ENCODE results near the gene PRUNE2.

Gene PRUNE2

GRCh38 chr9:76649894-76650293 is 256.0 kb downstream of the PRUNE2 start:
- DNase-seq = no peak

GRCh38 chr9:76646249-76646648 is 259.7 kb downstream of the PRUNE2 start:
- DNase-seq = no peak

- DNase-seq = no peak
Observed at GRCh38 chr9:76644647-76645250, 261.2 kb downstream of the PRUNE2 start.

GRCh38 chr9:76644171-76644570 is 261.7 kb downstream of the PRUNE2 start:
- DNase-seq = no peak

GRCh38 chr9:76643399-76644117 is 262.4 kb downstream of the PRUNE2 start:
- no peak for DNase-seq

- DNase-seq = no peak
Observed at GRCh38 chr9:76642701-76643209, 263.2 kb downstream of the PRUNE2 start.

- no peak for DNase-seq
Observed at GRCh38 chr9:76642074-76642473, 263.8 kb downstream of the PRUNE2 start.

GRCh38 chr9:76638001-76638400 is 267.9 kb downstream of the PRUNE2 start:
- DNase-seq = no peak

- no peak for DNase-seq
Observed at GRCh38 chr9:76637416-76637815, 268.5 kb downstream of the PRUNE2 start.

- DNase-seq = no peak
Observed at GRCh38 chr9:76634356-76635054, 271.4 kb downstream of the PRUNE2 start.

- DNase-seq = no peak
Observed at GRCh38 chr9:76630916-76631315, 275.0 kb downstream of the PRUNE2 start.

- peak; percentile 14 for DNase-seq
Observed at GRCh38 chr9:76629205-76629990, 276.5 kb downstream of the PRUNE2 start.

- DNase-seq = no peak
Observed at GRCh38 chr9:76628155-76628554, 277.8 kb downstream of the PRUNE2 start.

- no peak for DNase-seq
Observed at GRCh38 chr9:76626980-76627379, 278.9 kb downstream of the PRUNE2 start.

- no peak for DNase-seq
Observed at GRCh38 chr9:76626141-76626540, 279.8 kb downstream of the PRUNE2 start.

- DNase-seq = no peak
Observed at GRCh38 chr9:76624391-76625048, 281.4 kb downstream of the PRUNE2 start.

GRCh38 chr9:76620996-76621395 is 284.9 kb downstream of the PRUNE2 start:
- no peak for DNase-seq

GRCh38 chr9:76620581-76620980 is 285.3 kb downstream of the PRUNE2 start:
- DNase-seq = no peak

GRCh38 chr9:76619640-76620039 is 286.3 kb downstream of the PRUNE2 start:
- DNase-seq = no peak

GRCh38 chr9:76619197-76619596 is 286.7 kb downstream of the PRUNE2 start:
- DNase-seq = no peak

GRCh38 chr9:76618762-76619161 is 287.2 kb downstream of the PRUNE2 start:
- DNase-seq = no peak

- DNase-seq = no peak
Observed at GRCh38 chr9:76617497-76618175, 288.3 kb downstream of the PRUNE2 start.
